GM18517 (cell line): ENCODE measurements around the gene CPE.

ENCODE experiments used
- ATAC-seq: cut with Tn5 transposase; IDR thresholded peaks from one replicate; pipeline ENCODE4 v1.9.1; 2021; ENCODE audit warnings: mild to moderate bottlenecking, moderate library complexity; ENCODE audit not compliant: unreplicated experiment

Gene CPE

GRCh38 chr4:165505958-165506837, 127.4 kb downstream of the CPE start:
- no peak for ATAC-seq

DNA sequence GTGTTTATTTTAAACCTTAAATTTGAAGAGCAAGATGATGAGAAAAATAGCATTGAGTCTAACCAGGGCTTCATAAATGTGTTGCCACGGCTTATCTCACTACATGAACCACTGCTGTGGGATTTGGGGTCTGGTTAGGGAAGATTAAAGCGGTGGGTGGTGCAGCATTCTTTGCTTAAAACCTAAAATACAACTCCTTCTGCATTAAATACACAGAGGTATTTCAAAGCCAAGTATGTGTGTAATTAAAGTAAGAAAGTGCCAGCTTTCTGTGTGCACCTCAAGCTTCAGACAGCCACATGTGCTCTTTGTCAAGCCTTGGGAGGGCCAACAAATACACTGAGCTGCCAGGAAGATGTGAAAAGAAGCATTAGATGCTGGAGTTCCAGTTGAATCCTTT, 128.0 kb downstream of the CPE start:
- no peak for ATAC-seq

DNA sequence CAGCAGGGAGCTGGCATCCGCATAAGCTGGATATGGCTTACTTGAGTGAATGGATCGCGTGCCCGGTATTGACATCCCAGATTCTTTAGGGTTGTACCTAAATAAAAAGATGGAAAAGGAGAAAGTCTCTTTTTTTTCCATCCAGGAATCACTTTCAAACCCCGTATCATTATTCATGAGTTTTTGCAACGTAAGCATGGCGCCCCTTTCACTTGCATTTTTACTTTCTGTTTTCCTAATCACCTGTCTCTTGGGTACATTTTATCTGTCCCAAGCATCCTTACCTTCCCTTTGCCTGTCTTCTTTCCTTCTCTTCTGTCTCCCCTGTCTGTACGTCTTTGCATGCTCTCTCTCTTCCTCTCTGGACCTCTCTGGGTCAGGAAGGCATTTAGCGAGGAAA, 128.6 kb downstream of the CPE start:
- no peak for ATAC-seq

DNA sequence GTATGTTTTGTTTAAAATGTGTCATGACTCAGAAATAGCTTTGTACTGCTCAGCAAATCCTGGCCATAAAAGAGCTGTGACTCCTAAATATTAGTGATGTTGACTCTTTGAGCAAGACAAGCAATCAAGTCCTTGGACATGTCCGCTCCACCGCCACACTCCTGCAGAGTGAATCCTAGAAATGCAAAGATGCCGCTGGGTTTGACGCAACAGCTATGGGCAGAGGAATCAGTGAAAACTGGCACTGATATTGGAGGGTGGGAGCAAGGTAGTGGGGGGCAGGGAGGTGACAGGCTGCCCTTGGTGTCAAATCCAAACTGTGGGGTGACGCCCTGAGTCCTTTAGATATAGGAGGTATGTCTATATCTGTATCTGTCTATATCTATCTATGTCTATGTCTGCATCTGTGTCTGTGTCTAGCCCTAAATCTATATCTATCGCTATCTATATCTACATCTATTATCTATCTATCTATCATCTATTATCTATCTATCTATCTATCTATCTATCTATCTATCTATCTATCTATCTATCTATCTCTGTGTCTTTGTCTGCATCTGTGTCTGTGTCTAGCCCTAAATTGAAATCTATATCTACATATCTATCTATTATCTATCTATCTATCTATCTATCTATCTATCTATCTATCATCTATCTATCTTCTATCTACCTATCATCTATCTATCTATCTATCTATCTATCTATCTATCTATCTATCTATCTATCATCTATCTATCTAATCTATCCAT, 129.7 kb downstream of the CPE start:
- ATAC-seq = no peak

DNA sequence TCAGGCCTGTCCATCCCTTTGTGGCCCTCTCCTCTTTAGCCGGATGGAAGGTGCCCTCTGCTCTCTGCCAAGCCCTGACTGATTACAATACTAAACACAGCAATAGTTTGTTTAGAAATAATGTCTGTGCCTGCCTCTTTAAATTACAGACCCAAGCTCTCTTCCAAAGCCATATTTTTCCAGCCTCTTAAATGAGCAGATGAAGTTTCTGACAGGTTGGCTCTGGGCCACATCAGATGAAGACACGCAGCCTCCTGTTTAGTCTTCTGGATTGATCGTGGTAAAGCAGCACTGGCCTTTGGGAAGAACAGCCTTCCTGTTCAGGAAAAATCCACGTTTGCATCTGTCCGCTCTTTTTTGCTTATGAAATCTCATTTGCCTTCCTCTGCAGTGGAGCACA, 133.6 kb downstream of the CPE start:
- ATAC-seq = no peak

- no peak for ATAC-seq
These were observed 135.9 kb downstream of the CPE start for GRCh38 chr4:165514739-165515138.

DNA sequence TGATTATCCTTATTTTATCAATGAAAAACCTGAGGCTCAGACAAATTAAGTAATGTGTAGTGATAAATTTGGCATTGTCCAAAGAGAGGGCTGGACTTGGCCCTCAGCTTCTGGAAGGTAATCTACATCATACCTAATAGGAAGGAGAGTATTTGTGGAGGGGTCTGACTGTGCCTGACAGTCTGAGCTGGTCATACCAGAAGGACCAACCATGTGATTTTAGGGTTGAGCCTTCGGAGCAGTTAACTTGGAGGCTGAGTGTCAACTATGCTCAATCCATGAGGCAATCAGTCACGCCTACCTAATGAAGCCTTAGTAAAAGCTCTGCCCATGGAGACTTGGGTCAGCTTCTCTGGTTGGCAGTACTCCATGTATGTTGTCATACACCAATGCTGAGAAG, 136.4 kb downstream of the CPE start:
- no peak for ATAC-seq

DNA sequence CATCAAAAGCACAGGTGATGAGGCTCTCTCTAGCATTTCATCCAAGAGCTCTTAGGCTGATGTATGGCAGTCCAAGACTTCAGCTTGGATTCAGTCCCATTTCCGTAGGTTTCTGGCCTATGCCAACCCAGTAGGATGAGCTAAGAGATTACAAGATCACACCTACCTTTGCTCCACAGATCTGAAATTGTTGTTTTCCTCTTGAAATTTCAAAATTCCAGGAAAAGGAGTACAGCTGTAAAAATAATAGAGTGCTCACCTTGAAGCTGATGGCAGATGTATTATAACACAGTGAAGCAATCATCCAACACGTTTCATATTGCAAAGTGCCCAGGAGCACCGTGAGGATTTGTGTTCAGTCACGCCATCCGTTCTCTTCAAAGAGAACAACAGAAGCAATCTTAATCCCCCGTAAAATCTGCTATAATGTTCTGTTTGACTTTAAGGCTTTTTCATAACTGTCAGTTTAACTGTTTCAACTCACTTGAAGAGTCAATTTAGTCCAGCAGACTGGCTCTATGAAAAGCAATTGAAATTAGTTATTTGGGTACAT, 137.5 kb downstream of the CPE start:
- no peak for ATAC-seq

DNA sequence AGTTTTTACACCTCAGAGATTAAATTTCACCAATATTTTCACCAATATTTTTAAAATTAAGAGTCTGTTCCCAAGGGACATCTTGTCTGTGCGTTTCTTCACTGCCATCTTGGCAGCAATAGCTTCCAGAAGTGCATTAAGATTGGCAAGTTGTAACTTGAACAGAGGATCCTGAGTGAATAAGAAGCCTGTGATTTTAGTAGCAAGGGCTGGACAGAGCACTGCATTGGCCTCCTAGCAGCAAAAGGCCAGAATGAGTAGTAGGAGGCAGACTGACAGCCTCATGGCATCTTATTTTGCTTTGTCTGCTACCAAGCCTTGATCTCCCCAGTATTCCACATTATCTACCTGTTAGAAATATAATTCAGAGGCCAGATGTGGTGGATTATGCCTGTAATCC, 138.4 kb downstream of the CPE start:
- ATAC-seq = no peak

DNA sequence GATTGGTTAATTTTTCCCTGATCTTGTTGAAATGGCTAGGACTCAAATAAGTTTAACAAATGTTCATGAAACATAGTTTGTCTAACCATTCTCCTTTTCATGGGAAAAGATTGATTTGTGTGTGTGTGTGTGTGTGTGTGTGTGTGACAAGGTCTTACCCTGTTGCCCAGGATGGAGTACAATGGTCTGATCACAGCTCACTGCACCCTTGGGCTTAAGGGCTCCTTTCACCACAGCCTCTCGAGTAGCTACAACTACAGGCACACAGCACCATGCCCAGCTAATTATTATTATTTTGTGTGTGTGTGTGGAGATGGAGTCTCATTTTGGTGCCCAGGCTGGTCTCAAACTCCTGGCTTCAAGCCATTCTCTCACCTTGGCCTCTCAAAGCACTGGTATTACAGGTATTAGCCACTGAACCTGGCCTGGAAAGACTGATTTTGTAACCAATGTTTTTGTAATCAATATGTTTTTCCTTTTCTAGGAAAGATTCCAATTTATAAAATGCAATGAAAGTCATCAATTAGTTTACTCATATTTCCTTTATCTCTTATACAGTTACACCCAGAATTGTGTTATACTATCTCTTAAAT, 139.3 kb downstream of the CPE start:
- no peak for ATAC-seq

GRCh38 chr4:165518686-165519085, 139.9 kb downstream of the CPE start:
- ATAC-seq = no peak

DNA sequence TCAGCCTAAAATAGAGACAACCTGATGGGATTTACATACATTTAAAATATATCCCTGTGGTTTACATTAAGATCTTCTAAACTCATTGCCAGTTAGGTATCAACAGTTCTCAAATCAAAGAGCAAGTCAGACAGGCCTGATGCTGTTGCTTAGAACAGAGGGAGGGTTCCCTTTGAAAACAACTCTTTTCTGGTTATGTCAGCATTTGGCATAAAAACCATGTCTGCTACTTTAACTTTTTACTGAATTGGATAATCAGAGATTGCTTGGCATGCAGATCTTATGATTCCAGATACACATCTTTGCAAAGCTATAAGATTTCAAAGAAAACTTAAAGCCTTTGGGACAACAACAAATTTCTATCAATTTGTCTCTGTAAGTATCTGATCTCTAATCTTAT, 140.8 kb downstream of the CPE start:
- ATAC-seq = no peak

- no peak for ATAC-seq
These were observed 141.3 kb downstream of the CPE start for GRCh38 chr4:165520086-165520485.

- ATAC-seq = no peak
These were observed 143.2 kb downstream of the CPE start for GRCh38 chr4:165522050-165522449.

GRCh38 chr4:165524532-165525190, 145.9 kb downstream of the CPE start:
- no peak for ATAC-seq

- no peak for ATAC-seq
These were observed 154.2 kb downstream of the CPE start for GRCh38 chr4:165532976-165533375.

DNA sequence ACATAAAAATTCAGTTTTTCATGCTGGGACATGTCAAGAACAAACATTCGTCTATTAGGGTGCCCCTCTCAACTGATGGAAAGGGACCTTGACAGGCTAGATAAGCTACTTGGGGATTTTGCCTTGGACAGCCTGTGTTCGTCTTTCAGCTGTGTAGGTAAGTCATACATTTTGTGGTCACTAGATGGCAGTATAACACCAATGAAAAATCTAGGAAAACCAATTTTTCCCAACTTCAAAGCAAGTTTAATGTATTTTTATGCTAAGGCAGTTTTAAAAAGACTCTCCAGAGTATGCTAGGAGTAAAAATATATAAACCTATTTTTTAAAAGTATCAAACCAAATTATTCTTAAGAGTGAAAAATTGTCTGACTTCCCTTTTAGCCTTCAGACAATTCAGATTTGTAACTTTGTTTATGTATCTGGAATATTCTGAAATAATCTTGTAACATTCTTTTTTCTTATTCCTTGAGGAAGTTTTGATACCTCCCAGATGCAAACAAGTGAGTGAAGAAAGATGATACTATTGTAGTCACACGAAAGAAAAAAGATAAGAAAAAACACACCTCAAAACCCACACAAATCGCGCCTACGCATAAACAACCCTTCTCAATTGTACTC, 158.3 kb downstream of the CPE start:
- no peak for ATAC-seq

DNA sequence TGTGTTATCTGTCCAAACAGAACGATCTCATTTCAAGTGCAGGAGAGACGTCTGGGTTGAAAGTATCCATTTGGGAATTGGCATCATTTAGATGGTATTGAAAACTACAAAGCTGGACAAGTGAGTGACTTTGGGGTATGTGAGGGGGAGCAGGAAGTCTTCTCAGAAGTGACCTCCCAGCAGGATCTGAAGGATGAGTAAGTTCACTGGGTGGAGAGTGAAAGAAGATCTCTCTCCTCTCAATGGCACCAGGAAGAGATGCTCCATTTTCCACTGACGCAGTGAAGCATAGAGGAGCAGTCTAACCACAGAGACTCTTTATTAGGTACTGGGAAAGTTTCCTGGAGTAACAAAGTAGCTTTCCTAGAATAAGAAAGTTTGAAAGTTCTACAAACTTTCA, 161.0 kb downstream of the CPE start:
- ATAC-seq = no peak

DNA sequence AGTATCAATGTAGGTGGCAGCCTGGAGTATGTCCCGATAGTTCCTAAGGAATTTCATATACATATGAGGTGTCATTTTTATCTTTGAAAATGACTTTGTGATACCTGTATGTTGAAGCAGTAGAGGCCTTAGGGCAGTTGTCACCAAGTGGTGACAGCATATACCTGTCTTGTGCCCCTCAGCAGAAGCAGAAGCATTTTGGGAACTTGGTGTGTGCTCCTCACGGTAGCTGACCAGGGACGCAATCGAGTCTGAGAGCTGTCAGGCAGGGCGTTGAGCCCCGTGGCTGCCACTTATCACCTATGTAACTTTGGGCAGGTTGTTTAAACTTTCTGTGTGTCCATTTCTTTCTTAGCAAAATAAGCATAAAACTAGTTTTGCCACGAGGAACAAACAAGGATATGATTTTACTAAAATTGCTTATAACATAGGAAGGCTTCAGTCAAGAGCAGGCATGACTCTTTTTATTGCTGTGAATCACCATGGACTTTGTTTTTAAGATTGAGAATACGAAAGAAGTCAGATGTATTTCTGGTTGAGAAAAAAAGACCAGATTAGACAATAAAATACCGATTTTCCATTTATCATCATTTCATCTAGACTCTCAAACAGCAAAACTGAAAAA, 161.5 kb downstream of the CPE start:
- ATAC-seq = no peak

DNA sequence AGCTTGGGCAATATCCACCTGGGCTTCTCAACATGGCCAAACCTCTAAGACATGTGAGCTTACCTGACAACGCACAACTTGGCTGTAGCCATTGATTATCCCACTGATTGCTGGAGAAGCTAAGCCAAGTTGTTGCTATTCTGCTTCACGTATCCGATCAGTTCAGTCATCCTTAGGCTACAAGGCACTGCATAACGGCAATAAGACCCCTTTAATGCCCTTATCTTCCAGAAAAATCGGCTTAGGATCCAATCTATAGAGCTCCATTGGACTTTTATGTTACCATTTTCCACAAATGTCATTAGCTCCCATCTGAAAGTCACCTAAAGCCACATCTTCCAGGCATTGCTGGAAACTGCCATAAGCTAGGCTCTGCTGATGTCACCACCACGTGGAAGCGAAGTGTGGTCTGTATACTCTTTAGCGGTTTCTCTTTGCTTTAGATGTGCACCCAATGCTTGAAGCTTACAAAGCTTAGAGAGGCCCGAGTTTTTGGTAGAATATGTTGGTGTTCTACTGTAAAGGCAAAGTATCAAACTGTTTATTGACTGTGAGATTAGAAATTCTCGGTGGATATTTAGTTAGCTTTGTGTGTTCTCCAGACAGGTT, 163.1 kb downstream of the CPE start:
- ATAC-seq = no peak
